GM19023 (cell line): Measurements from ENCODE around the gene CRB2.

Experiments
- ATAC-seq: cut with Tn5 transposase; IDR thresholded peaks from one replicate; pipeline ENCODE4 v1.9.1; 2021; ENCODE audit warnings: mild to moderate bottlenecking, moderate library complexity; ENCODE audit not compliant: unreplicated experiment

Gene CRB2

DNA sequence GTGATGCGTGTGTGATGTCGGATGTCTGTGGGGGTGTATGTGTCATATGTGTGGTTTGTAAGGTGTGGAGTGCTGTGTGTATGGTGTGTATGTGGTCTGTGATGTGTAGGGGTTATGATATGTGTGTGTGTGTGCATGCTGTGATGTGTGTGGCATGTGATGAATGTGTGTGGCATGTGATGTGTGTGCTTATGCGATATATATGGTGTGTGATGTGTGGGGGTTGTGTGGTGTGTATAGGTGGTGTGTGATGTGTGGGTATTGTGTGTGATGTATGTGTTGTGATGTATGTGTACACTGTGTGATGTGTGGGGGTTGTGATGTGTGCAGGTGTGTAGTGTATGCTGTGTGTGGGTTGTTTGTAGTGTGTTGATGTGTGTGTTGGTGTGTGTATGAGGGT, 9.2 kb upstream of the CRB2 start:
- no peak for ATAC-seq

DNA sequence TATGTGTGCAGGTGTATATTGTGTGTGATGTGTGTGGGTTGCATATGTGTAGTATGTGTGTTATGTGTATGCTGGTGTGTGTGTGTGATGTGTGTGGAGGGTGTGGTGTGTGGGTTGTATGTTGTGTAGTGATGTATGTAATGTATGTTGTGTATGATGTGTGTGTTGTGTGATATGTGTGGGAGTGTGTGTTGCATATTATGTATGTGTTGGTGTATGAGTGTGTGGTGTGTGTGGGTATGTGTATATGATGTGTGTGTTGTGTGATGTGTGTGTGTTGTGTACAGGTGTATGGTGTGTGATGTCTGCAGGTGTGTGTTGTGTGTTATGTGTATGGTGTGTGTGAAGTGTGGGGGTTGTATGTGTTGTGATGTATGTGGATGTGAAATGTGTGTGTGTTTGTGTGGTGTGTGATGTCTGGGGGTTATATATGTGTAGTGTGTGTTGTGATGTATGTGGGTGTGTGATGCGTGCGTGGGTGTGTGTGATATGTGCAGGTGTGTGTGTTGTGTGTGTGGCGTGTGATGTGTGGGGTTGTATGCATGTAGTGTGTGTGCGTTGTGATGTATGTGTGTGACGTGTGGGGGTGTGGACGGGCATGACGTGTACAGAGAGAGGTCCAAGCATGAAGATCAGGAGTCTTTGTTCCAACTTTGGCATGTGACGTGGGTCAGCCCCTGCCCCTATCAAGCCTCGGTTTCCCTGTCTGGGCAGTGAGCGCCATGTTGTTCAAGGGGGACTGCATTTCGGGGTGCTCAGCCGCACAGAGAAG, 8.5 kb upstream of the CRB2 start:
- no peak for ATAC-seq

DNA sequence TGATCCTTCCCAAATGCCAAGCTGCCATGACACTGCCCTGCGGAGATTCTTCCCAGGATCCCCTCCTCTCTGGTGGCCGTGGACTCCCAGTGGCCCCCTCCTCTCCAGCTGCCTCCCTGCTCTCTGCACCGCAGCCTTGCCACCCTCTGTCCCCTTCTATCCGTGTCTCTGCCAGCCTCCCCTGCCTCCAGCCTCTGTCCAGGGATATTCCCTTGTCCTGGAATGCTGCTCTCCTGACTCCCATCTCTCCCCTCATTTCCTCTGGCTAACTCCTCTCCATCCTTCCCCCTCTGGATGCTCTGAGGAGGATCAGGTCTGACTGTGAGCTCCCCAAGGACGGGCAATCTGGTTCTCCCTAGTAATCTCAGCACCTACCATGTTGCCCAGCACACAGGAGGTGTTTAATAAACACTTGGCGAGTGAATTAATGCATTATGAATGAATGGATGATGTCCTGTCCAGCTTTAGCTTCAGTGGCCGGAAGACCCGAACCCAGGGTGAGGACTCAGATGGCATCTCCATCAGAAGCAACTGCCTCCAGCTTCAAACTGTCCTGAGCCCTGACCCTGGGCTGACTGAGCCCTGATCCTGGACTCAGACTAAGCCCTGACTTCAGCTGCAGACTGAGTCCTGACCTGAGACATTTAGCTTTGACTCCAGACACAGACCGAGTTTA, 7.5 kb upstream of the CRB2 start:
- ATAC-seq = no peak

DNA sequence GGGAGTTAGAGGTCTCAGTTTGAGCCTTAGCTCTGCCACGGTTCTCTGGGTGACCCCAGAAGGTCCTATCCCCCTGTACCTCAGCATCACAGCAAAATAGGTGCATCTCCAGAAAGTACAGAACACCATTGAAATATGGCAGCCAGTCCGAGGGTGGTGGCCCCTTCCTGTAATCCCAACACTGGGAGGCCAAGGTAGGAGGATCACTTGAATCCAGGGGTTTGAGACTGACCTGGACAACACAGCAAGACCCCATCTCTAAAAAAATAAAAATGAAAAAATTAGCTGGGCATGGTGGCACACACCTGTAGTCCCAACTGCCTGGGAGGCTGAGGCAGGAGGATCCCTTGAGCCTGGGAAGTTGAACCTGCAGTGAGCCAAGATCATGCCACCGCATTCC, 7.0 kb upstream of the CRB2 start:
- no peak for ATAC-seq

DNA sequence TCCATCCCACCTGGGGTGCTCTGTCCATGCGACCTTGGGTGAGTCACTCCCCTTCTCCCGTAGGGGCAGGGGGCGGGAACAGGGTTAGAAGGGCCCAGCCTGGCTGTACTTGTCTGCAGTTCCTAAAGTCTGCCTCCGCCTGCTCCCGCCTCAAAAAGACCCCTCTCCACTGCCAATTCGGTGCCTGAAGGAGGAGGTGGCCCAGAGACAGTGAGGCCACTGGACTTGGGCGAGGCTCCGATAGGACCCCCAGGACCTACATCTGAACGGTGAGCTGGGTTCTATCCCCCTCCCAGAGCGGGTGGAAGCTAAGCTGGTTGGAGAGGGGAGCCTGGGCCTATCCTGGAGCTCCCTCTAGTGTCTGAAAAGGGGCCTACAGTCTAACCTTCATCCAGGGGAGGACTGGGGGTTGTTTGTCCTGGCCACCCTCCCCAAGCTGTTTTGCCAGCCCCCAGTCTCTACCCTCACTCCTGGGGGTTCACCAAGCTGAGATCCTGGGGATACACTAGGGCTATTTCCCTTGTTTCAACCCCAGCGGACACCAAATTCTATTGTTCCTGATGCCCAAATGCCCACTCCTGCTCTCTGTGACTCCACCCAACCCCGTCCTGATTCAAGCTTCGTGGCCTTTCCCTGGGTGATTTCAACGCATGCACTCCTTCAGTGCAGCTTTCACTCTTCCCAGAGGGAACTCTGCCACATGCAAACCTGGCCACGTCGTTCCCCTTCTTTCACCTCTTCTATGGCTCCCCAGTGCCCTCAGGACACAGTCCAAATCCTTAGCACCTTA, 6.1 kb upstream of the CRB2 start:
- peak; percentile 59 for ATAC-seq

DNA sequence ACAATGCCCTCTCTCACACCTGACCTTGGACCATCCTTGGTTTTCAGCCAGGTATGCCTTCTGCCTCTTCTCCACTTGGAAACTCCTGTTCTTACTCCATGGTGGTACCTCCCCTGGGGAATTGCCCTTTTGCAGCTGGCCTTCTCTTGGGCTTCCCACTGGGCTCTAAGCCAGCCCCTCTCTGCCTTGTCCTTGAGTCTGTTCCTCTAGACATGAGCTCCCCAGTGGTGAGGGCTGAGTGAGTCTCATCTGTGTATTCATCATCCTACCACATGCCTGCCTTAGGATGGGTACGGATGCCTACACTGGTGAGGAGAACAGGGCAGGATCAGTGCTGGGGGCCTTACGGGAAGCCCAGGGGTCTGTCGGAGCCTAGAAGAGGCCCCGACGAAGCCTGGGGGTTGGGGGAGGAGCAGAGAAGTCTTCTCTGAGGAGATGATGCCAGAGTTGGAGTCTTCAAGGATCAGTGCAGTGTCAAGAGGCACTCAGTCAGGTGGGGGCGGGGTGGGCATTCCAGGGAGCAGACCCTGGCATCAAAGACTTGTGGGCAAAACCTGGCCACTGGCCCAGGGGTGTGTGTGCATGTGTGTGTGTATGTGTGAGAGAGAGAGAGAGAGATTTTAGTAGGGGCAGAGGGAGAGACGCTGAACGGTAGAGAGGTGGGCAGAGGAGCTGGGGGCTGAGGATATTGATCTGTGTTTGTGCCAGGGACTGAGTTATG, 5.2 kb upstream of the CRB2 start:
- ATAC-seq = no peak

DNA sequence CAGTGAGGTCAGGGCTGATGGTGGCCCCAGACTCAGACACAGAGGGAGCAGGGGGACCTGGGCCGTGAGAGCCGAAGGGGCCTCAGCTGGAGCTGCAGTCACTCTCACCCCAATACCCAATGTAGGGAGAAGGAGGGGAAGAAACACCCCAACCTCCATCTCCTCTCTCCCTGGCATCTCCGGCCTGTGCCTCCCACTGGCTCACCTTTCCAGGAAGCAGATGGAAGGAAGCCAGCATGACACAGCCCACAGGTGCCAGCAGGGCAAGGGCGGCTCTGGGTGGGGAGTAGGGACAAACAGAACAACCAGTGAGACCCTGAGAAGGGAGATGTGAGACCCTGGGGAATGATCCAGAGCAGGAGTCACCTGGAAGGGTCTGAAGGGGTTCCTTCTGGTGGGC, 3.0 kb upstream of the CRB2 start:
- ATAC-seq = no peak

DNA sequence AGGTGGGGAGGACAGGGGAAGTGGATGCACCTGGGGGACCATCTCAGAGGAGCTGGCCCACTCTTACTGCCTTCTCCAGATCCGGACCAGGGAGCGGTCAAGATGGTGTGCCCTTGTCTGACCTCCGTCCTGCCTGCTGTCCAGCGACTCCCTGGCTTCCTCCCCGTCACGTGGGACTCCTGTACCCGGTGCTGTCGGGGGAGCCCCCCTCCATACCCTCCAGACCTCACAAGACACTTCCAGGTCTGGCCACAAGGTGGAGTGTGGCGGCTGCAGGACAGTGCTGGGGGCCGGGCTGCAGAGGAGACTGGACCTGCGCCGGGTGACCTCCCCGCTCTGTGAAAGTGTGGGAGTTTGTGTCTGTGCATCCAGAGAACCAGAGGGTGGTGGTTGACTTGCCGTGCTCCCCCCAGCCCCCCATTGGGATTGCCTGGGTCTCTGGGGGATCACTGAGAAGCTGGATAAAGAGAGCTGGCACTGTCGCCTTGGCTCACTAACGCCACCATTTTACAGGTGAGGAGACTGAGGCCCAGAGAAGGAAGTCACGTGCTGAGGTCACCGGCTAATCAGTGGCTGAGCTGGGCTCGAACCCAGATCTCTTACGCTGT, 1.9 kb upstream of the CRB2 start:
- ATAC-seq = peak; percentile 52

DNA sequence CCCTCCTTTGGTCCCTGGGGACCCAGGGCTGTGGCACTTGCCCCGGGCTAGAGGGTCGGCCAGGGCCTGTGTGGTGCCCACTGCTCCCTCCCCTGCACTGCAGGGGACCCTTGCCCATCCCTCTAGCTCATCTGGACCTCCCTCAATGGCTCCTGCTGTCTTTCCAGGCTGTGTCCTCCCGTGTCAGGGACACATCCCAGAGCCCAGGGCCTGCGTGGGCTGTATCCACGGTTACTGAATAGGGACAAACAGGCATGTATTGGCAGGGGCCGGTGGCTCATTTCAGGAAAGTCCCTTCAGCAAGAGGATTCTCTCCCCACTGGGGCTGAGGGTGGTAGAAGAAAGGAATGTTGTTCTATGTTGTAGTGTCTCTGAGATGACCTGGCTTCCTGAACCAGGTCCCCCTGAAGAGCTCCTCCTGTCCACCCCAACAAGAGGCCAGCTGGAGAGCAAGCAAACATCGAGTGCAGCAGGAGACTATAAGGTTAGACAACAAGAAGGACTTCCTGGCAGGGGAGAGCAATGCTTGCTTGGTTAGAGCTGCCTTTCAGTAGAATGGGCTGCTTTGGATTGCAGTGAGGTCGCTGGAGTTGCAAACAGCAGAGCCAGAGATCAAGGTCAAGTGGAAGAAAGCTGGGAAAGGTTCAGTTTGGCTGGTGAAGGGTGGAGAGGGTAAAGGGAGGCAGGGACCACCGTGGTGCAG, 1.0 kb upstream of the CRB2 start:
- no peak for ATAC-seq

DNA sequence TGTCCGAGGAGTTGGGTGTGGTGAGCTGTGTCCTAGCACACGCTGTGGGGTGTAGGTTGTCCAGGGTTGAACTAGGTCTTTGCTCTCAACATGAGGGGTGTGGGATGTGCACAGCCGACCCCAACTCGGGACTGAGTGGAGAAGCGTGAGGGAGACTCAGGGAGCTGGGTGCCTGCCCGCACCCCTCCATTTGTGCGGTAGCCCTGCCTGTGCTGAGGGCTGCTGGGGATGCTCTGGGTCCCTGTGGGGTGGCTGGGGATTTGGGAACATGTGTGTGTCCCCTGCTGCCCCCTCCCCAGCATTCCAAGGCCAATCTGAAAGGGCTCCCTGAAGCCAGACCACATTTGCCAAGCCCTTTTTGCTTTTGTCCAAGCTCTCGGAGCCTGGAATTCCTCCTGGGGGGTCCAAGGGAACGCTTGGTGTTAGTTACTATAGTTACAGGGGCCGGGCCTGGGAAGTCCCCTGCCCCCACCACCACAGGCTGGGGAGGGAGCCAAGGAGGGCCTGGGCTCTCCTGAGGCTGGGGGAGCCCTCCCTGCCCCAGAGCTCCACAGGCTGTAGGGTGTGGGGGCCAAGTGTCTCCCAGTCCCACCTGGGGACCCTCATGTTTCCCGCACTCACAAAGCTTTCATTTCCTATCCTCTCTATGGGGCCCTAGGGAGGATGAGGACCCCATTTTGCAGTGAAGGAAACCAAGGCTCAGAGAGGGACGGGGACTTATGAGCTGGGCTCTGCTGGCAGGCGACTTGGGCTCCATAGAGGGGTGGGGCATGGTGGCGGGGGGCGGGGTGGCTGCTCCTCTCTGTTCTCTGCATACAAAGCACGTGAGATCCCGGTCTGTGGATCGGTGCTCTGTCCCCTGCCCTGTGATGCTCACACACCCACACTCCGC, 1.1 kb downstream of the CRB2 start:
- ATAC-seq = no peak

DNA sequence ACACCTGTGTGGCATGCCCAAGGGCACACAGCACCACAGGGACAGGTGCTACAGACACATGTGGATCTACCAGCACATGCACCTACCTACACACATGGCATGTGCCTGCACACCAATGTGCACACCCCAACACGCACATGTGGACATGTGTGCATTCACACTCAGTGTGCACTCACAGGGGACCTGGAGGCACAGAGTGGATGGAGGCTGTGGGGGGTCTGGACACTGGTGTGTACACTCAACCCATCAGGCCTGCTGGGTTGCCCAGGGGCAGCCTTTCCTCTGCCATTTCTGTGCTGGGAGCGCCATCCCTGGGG, 1.7 kb downstream of the CRB2 start:
- ATAC-seq = no peak

DNA sequence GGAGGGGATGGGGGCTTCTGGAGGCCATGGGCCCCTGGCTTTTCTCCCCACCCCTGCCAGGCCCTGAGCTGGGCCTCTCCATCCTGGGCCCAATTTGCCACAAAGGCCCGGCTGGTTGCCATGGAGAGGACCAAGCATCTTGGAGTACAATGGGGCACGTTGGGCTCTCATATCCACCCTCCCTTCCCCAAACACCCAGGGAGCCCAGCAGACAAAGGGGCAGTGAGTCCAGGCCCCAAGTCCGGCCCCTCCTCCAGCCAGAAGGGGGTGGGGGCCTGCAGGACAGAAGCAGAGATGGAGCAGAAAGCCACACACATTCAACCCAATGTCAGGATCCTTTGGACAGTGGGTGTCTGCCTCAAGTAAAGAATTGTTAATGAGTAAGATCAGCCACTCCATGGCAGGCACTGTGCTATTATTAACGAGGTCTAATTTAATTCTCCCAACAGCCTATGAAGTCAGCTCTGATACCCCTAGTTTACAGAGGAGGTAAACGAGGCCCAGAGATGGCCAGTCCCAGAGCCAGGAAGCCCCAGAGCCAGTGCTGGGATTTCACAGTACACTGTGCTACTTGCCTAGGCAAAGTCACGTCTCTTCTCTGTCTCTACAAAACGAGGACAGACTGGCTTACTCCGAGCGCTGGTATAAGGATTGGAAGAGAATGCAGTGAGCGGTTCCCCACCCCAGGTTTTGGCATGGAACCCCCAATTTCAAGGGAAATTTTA, 2.3 kb downstream of the CRB2 start:
- ATAC-seq = no peak

DNA sequence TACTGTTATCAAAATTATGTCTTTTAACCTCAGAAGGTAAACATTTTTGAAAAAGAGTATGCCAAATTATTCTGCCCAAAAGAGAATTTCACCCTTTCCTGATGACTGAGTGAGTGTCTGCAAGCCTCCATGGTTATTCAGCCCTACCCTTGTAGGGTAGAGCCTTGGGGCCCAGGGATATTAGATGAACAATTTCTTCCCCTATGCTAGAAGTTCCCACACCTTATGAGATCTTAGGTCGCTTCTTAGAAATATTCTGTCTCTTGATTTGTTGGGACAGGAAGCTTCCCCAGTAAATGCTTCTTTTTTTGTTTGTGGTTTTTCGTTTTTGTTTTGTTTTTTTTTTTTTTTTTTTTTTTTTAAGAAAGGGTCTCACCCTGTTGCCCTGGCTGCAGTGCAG, 3.1 kb downstream of the CRB2 start:
- no peak for ATAC-seq

DNA sequence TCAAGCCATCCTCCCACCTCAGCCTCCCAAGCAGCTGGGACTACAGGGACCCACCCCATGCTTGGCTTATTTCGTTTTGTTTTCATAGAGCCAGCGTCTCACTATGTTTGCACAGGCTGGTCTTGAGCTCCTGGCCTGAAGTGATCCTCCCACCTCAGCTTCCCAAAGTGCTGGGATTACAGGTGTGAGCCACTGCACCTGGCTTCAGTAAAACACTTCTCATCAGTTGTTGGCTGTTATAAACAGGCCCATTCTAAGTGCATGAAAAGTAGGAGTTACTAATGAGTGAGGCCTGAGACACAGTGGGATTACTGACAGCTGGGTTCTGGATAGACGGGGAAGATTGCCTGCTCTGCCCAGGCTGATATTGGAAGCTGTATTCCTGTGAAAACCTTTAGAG, 3.5 kb downstream of the CRB2 start:
- no peak for ATAC-seq

DNA sequence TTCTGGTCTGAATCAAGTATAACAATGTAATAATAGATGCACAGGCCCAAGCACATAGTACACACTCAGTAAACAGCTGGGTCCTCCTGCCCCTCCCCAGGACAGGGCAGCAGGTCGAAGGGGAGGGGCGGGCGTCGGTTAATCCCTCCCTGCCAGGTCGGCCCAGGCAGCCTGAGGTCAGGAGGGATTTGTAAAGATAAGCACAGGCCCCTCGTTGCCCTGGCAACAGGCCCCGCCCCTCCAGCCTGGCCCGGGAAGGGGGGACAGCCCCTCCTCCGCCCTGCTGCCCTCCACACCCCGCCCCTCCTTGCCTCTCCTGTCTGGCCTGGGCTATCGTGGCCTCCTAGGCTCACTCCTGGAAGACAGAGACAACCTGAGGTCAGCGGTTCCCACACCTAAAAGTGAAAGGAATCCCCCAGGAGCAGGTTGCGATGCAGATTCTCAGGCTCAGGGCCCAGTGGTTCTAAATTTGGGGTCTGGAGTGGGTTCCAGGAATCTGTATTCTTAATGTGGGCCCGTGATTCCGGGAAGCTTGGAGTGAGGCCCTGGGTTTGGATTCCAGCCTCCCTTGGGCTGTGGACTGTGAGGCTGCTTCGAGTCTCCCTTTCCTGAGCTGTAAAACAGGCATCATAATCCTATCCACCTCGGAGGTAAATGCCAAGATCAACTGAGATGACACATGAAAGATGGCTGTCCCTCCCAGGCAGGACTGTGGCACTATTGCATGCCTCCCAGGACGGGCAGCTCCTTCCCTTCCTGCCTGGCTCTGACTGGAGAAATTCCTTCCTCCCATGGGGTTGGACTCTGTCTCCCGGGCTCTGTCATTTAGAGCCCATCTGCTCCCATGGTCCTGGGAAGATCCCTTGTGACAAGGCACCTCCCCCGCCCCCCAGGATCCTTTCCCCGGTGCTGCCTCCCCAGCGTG, 4.4 kb downstream of the CRB2 start:
- no peak for ATAC-seq

DNA sequence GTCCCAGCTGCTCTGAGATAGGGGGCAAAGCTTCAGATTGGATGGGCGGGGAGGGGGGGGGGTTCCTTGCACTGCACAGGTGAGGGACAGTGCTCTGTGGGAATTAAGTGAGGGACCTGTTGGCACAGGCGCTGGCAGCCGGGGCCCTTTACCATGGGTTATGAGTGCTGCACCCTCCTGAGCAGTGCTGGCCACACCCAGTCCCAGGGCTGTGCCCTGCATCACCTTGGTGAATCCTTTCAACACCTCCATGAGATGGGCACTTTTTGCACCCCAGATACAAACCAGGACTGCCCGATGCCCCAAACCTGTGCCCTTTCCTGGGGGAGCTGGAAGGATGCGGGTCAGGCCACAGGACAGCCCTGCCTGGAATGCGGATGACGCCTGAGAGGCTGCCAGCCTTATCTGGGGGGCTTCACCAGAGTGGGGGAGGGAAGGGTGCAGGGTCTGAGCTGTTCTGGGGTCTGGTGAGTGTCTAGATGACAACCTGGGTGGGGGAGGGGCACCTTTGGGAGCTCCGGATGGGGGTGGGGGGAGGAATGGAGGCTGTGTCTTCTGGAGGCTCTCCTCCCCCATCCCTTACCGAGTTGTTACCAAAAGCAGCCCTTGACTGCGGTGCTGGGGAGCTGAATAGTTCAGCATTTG, 5.2 kb downstream of the CRB2 start:
- no peak for ATAC-seq
